ENCODE data around the gene CAPN15. TPM values are rescaled to one million over a fixed set of nuclear protein-coding genes. Genes with fewer than 3 reads are reported as not detected.

Gene CAPN15
- total and polyA plus RNA-seq, 4 donors = 14.4 to 64.1 (median 38.9) TPM

DNA sequence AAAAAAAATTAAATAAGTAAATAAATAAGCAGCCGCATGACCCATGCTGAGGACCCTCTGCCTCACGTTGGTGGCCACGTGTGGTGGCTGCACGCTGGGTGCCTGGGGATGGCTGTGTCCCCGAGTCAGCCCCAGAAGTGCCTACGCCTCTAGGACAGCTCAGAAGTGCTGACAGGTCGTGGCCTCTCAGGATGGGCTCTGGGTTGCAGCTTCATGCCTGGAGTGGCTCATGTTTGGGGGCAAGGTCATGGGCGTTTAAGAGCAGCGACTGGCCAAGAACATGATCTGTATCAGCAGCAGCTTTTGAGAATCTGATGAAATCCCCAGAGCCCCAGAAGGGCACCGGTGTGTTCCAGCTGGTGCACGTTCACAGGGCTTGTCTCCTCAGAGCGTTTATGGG lies 26.8 kb upstream of the CAPN15 start:
- DNase-seq (no peak), ATAC-seq (ENCODE audit: insufficient read depth, low FRiP score) (no peak)
- no peaks in the 10 kb centered on the region for H3K4me1 ChIP-seq (ENCODE audit: control insufficient read depth in 5 of 5, insufficient read depth in 5 of 5, low read length in 5 of 5)
- no peak overlapping the region for H3K27ac ChIP-seq (ENCODE audit: low read depth in 1 of 2, low read length in 1 of 2)
- peaks cover 3 to 20% (median 7%) of the 10 kb centered on the region in 4 donors for H3K36me3 ChIP-seq (ENCODE audit: control insufficient read depth in 4 of 4, insufficient read depth in 4 of 4, low read length in 4 of 4)
- no peaks in the 10 kb centered on the region for H3K9me3 ChIP-seq (ENCODE audit: control insufficient read depth in 4 of 4, insufficient read depth in 3 of 4, low read length in 3 of 4)
- no peaks in the 10 kb centered on the region for H3K27me3 ChIP-seq (ENCODE audit: control insufficient read depth in 3 of 3, insufficient read depth in 3 of 3, low read length in 2 of 3)
- 85 to 90% methylated on average over 12 of the region's 12 CpGs for WGBS, 2 donors
- H3K9ac ChIP-seq (ENCODE audit: insufficient read depth in 1 of 2, low read length in 2 of 2) = no peak overlapping the region
- no peak overlapping the region for H3K4me3 ChIP-seq
- TF ChIP-seq, protein P1, sequence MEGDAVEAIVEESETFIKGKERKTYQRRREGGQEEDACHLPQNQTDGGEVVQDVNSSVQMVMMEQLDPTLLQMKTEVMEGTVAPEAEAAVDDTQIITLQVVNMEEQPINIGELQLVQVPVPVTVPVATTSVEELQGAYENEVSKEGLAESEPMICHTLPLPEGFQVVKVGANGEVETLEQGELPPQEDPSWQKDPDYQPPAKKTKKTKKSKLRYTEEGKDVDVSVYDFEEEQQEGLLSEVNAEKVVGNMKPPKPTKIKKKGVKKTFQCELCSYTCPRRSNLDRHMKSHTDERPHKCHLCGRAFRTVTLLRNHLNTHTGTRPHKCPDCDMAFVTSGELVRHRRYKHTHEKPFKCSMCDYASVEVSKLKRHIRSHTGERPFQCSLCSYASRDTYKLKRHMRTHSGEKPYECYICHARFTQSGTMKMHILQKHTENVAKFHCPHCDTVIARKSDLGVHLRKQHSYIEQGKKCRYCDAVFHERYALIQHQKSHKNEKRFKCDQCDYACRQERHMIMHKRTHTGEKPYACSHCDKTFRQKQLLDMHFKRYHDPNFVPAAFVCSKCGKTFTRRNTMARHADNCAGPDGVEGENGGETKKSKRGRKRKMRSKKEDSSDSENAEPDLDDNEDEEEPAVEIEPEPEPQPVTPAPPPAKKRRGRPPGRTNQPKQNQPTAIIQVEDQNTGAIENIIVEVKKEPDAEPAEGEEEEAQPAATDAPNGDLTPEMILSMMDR (IDR thresholded peaks at IDR 0.05; ENCODE audit: control extremely low read depth, extremely low read depth) = no peak

DNA sequence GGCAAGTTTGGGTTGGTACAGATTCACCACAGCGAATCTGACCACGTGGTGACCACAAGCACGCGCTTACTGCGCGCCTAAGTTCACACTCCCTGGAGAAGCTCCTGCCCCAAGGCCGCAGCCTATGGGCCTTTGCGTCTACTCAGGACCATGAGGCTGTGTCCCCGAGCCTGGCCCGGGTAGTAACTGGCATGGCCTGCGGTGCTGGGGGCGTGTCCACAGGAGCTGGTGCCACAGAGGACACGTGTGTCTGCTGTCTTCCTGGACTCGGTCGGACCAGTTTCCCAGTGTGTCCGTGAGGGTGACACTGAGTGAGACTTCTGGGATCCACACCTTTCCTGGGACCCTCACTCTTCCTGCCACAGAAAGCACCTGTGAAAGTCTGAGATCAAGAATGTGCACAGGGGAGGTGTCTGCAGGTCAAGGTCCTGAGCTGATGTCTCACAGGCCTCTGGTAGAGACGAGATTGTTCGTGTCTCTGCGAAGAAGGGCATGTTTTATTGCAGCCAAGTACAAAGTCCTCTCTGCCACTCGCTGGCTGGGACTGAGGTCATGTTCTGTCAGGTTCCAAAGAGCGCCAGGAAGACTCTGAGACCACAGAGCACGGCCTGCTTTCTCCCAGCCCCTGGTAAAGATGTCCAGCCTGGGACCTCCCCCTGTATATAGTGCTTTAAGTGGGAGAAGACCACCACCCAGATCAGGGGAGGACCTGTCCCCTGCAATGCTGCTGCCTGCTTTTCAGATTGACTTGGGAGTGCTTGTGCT lies 25.2 kb upstream of the CAPN15 start:
- WGBS, 2 donors = 90% methylated on average over 22 of the region's 22 CpGs
- H3K4me3 ChIP-seq = no peak overlapping the region
- TF ChIP-seq, protein P1 (IDR thresholded peaks at IDR 0.05; ENCODE audit: control extremely low read depth, extremely low read depth) = no peak
- H3K9ac ChIP-seq (ENCODE audit: insufficient read depth in 1 of 2, low read length in 2 of 2) = no peak overlapping the region
- no peak overlapping the region for H3K27ac ChIP-seq (ENCODE audit: low read depth in 1 of 2, low read length in 1 of 2)
- no peaks in the 10 kb centered on the region for H3K27me3 ChIP-seq (ENCODE audit: control insufficient read depth in 3 of 3, insufficient read depth in 3 of 3, low read length in 2 of 3)
- DNase-seq (no peak), ATAC-seq (ENCODE audit: insufficient read depth, low FRiP score) (no peak)
- H3K9me3 ChIP-seq (ENCODE audit: control insufficient read depth in 4 of 4, insufficient read depth in 3 of 4, low read length in 3 of 4) = no peaks in the 10 kb centered on the region
- H3K36me3 ChIP-seq (ENCODE audit: control insufficient read depth in 4 of 4, insufficient read depth in 4 of 4, low read length in 4 of 4) = peaks cover 3 to 26% (median 4%) of the 10 kb centered on the region in 4 donors
- no peaks in the 10 kb centered on the region for H3K4me1 ChIP-seq (ENCODE audit: control insufficient read depth in 5 of 5, insufficient read depth in 5 of 5, low read length in 5 of 5)

DNA sequence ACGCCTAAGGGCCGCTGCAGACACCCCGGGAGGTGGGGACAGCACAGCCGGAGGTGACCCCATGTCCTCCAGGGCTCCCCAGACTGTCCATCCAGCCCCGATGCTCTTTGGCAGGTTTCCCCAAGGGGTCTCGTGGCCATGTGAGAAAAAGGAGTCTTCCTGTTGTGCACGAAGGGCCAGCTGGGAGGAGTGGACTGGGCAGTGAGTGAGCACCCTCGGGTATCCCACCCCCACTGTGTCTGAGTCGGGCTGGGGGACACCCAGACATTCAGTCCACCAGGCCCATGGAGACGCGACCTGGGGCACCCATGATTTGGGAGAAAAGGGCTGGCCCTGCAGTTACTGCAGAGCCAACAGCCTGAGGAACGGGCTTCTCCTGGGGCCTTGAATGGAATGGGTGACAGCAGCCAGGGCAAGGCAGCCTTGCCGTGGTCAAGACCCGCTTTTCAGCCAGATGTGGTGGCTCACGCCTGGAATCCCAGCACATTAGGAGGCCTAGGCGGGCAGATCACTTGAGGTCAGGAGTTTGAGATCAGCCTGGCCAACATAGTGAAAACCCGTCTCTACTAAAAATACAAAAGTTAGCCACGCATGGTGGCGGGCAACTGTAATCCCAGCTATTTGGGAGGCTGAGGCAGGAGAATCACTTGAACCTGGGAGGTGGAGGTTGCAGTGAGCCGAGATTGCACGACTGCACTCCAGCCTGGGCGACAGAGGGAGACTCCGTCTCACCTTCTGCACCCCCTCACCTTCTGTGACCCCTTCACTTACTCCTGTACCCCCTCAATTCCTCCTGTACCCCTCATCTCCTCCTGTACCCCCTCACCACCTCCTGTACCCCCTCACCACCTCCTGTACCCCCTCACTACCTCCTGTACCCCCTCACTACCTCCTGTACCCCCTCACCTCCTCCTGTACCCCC lies 24.1 kb upstream of the CAPN15 start:
- H3K27ac ChIP-seq (ENCODE audit: low read depth in 1 of 2, low read length in 1 of 2) = no peak overlapping the region
- 96% methylated on average over 23 of the region's 23 CpGs for WGBS, 2 donors
- H3K9me3 ChIP-seq (ENCODE audit: control insufficient read depth in 4 of 4, insufficient read depth in 3 of 4, low read length in 3 of 4) = peaks cover 0 to under 1% (median 0%) of the 10 kb centered on the region in 4 donors
- H3K9ac ChIP-seq (ENCODE audit: insufficient read depth in 1 of 2, low read length in 2 of 2) = no peak overlapping the region
- H3K4me3 ChIP-seq = no peak overlapping the region
- no peak for ATAC-seq (ENCODE audit: insufficient read depth, low FRiP score)
- TF ChIP-seq, protein P1 (IDR thresholded peaks at IDR 0.05; ENCODE audit: control extremely low read depth, extremely low read depth) = no peak
- no peaks in the 10 kb centered on the region for H3K27me3 ChIP-seq (ENCODE audit: control insufficient read depth in 3 of 3, insufficient read depth in 3 of 3, low read length in 2 of 3)
- peaks cover 3 to 25% (median 4%) of the 10 kb centered on the region in 4 donors for H3K36me3 ChIP-seq (ENCODE audit: control insufficient read depth in 4 of 4, insufficient read depth in 4 of 4, low read length in 4 of 4)
- no peak for DNase-seq
- no peaks in the 10 kb centered on the region for H3K4me1 ChIP-seq (ENCODE audit: control insufficient read depth in 5 of 5, insufficient read depth in 5 of 5, low read length in 5 of 5)

Data from lung (tissue), 12 donors.